Transverse colon (tissue), 4 donors: Measurements from ENCODE around the gene PROSER2. TPM values are rescaled to one million over a fixed set of nuclear protein-coding genes. Genes with fewer than 3 reads are reported as not detected.

Experiments used
- DNase-seq: peaks from one replicate; pipeline ENCODE4 v3.0.0-alpha.2; 2019
- H3K27ac ChIP-seq, 4 donors: fragments of 200-600 bp; sonication (generic); 2 replicates each; pipeline ENCODE4 v1.5.1; 2016 to 2018; ENCODE audit warnings: inconsistent platforms in 4 of 4
- H3K27me3 ChIP-seq: fragments of 200-600 bp; sonication (generic); 2 replicates; pipeline ENCODE4 v1.5.1; 2017; ENCODE audit warnings: inconsistent platforms
- H3K36me3 ChIP-seq, 4 donors: fragments of 200-600 bp; sonication (generic); 2 replicates each; pipeline ENCODE4 v1.5.1; 2017 to 2019; ENCODE audit warnings: inconsistent platforms in 4 of 4
- H3K4me1 ChIP-seq, 4 donors: fragments of 200-600 bp; sonication (generic); 2 replicates each; pipeline ENCODE4 v1.5.1; 2017 to 2020; ENCODE audit warnings: inconsistent platforms in 4 of 4
- H3K4me3 ChIP-seq, 4 donors: fragments of 200-600 bp; sonication (generic); 1 replicate in 1 of 4; 2 replicates in 3 of 4; pipeline versions ENCODE4 v1.5.1 to v1.6.1; 2017 to 2019; ENCODE audit warnings: inconsistent platforms in 4 of 4
- H3K9me3 ChIP-seq, 2 donors: fragments of 200-600 bp; sonication (generic); 2 replicates each; pipeline ENCODE4 v1.5.1; 2017 to 2019; ENCODE audit warnings: inconsistent platforms in 2 of 2
- CTCF ChIP-seq, 5 experiments: fragments of 200-600 bp in 3 of 5; fragments of 450-650 bp in 2 of 5; sonication (generic) in 3 of 5; IDR thresholded peaks; 1 replicate in 2 of 5; 2 replicates in 3 of 5; pipeline ENCODE4 v1.5.1; 2016 to 2017; ENCODE audit warnings: antibody characterized with exemption in 5 of 5, inconsistent platforms in 3 of 5, mild to moderate bottlenecking in 2 of 5, moderate library complexity in 1 of 5
- EP300 ChIP-seq: sonication (generic); formaldehyde crosslinking; IDR thresholded peaks from one replicate; pipeline ENCODE4 v1.6.1; 2017; ENCODE audit warnings: antibody characterized with exemption, low read depth
- POLR2A ChIP-seq: fragments of 450-650 bp; IDR thresholded peaks from one replicate; pipeline ENCODE4 v1.6.1; 2016; ENCODE audit warnings: antibody characterized with exemption, mild to moderate bottlenecking, moderate library complexity
- POLR2AphosphoS5 ChIP-seq, 3 donors: sonication (generic); formaldehyde crosslinking; IDR thresholded peaks; one replicate each; pipeline ENCODE4 v1.6.1; 2016; ENCODE audit warnings: antibody characterized with exemption in 3 of 3
- WGBS, 2 donors: methylation state at CpG; one replicate each; pipeline ENCODE4 v1.1.5; 2018; ENCODE audit warnings: low coverage in 1 of 2; 5-methylcytosine and 5-hydroxymethylcytosine counted together
- in situ Hi-C, 4 donors: fragments of 200-750 bp; cut with MboI; loops; one replicate each; pipeline versions ENCODE4 v1.15.0 to v1.15.1; 2017; ENCODE audit warnings: low sequenced_read_pairs in 3 of 4, low pct_ligation_motif_present in 1 of 4, low pct_unique_long_range_greater_than_20kb in 1 of 4
- intact Hi-C: fragments of 100-400 bp; cut with DNase I; formaldehyde crosslinking; loops from one replicate; pipeline ENCODE4 v1.15.1; 2023; ENCODE audit warnings: low total_unique reads
- total RNA-seq, 4 donors: library from RNA; depleted of rRNA; stranded (reverse); fragments of >200 nt; gene quantifications; one replicate each; pipeline ENCODE4 v1.1.0, GENCODE V29; 2016

The PROSER2 gene
- total RNA-seq, 4 donors from 2014 or later, result 4.2 to 29.2 (median 6.9) TPM

GRCh38 chr10:11822026-11822756 lies 965 bp upstream of the PROSER2 start:
- in situ Hi-C loops (no loop called here), intact Hi-C loops (no loop called here)
- no peak for TF ChIP-seq EP300
- no peak for TF ChIP-seq POLR2AphosphoS5 (IDR thresholded peaks at IDR 0.05)
- no peak for TF ChIP-seq POLR2A
- TF ChIP-seq CTCF (IDR thresholded peaks at IDR 0.05), result no peak
- H3K4me3 ChIP-seq, result no peak overlapping the region
- no peak for DNase-seq
- H3K27ac ChIP-seq, result no peak overlapping the region
- WGBS, 2 donors, result 76% methylated on average over 5 of the region's 5 CpGs; no CpG with 5 or more reads in 1 of the 2 donors
- peaks cover 0 to 22% (median 5%) of the 10 kb centered on the region in 4 donors for H3K4me1 ChIP-seq
- no peaks in the 10 kb centered on the region for H3K36me3 ChIP-seq
- H3K9me3 ChIP-seq, result no peaks in the 10 kb centered on the region
- peaks cover 28% of the 10 kb centered on the region for H3K27me3 ChIP-seq

DNA sequence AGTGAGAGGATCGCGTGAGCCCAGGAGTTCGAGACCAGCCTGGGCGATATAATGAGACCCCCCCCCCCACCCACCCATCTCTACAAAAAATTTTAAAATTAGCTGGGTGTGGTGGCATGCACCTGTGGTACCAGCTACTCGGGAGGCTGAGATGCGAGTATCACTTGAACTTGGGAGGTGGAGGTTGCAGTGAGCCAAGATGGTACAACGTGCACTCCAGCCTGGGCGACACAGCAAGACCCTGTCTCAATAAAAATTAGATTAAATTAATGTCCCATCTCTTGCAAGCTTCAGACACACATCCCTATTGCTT lies 391 bp upstream of the PROSER2 start:
- H3K4me1 ChIP-seq, result peaks cover 0 to 22% (median 5%) of the 10 kb centered on the region in 4 donors
- H3K4me3 ChIP-seq, result peak overlapping the region; percentile 70 to 86 (median 78)
- no peak for DNase-seq
- WGBS, 2 donors, result 52 to 70% methylated on average over 4 to 8 of the region's 8 CpGs
- H3K9me3 ChIP-seq, result no peaks in the 10 kb centered on the region
- intact Hi-C loops (no loop called here), in situ Hi-C loops (no loop called here)
- no peaks in the 10 kb centered on the region for H3K36me3 ChIP-seq
- TF ChIP-seq POLR2AphosphoS5 (IDR thresholded peaks at IDR 0.05), result no peak
- TF ChIP-seq EP300, result no peak
- TF ChIP-seq POLR2A, result no peak
- no peak for TF ChIP-seq CTCF (IDR thresholded peaks at IDR 0.05)
- peak overlapping the region; percentile 55 to 81 (median 80) for H3K27ac ChIP-seq
- H3K27me3 ChIP-seq, result peaks cover 28% of the 10 kb centered on the region

DNA sequence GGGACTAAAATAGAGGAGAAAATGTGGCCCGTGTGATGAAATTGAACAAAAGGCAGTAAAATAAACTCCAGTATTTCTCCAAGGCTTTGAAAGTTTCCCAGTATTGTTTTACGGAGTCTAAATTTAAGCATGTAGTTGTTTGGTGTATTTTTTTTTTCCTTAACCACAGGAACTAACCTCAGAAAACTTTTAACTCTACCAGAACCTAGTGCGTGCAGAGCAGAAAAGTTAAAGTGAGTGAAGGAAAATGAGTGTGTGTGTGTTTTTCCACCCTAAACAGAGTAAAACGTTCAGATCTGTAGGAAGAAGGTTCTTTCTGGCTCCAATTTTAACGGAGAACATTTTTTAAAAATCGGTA lies 812 bp downstream of the PROSER2 start:
- intact Hi-C loops, result no loop called here
- no peak for DNase-seq

DNA sequence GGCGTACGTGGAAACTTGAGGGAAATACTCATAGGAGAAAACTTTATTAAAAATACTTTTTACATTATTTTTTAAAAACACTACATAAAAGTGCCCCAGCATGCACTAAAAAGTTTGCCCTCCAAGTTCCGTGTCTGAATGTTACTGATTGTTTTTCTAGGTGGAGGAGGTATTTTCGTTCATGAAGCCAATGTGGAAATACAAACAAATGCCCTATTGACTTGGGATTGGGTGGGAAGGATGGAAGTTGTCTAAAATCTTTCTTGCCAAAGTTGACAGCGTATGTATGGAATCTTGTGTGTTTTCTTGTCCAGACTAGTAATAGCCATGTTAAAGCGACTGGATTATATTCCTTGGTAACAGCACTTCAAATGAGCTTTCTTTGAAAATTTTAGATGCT lies 1.2 kb downstream of the PROSER2 start:
- TF ChIP-seq POLR2AphosphoS5 (IDR thresholded peaks at IDR 0.05) (no peak), EP300 (no peak), POLR2A (no peak), CTCF (IDR thresholded peaks at IDR 0.05) (no peak)
- Histone ChIP-seq H3K9me3 (no peaks in the 10 kb centered on the region), H3K36me3 (no peaks in the 10 kb centered on the region), H3K27ac (no peak overlapping the region), H3K4me3 (peak overlapping the region in 3 of 4 donors; percentile 73 to 86 (median 83)), H3K27me3 (peaks cover 28% of the 10 kb centered on the region), H3K4me1 (peaks cover 0 to 22% (median 5%) of the 10 kb centered on the region in 4 donors)
- intact Hi-C loops, result no loop called here
- no peak for DNase-seq
- in situ Hi-C loops, result no loop called here
- 43 to 47% methylated on average over 6 of the region's 6 CpGs for WGBS, 2 donors

More for the DNA sequence above, 812 bp downstream of the PROSER2 start:
- in situ Hi-C loops, result no loop called here
- Histone ChIP-seq H3K27me3 (peaks cover 28% of the 10 kb centered on the region), H3K27ac (peak overlapping the region in 3 of 4 donors; percentile 80 to 81 (median 80)), H3K4me1 (peaks cover 0 to 22% (median 5%) of the 10 kb centered on the region in 4 donors), H3K36me3 (no peaks in the 10 kb centered on the region), H3K4me3 (peak overlapping the region; percentile 70 to 86 (median 78)), H3K9me3 (no peaks in the 10 kb centered on the region)
- no peak for TF ChIP-seq EP300
- TF ChIP-seq POLR2A, result no peak
- no peak for TF ChIP-seq CTCF (IDR thresholded peaks at IDR 0.05)
- no peak for TF ChIP-seq POLR2AphosphoS5 (IDR thresholded peaks at IDR 0.05)
- WGBS, 2 donors, result 13 to 14% methylated on average over 5 to 6 of the region's 6 CpGs
